SU-DHL-6 (cell line): Measurements from ENCODE around the gene KLHDC7B.
A peak's percentile ranks its signal among the peaks of the same experiment; 100 is the strongest.

Experiments
- H2AFZ ChIP-seq: fragments of 200-600 bp; sonication (generic); 2 replicates; pipeline ENCODE4 v1.6.1; 2014; ENCODE audit warnings: low read depth, mild to moderate bottlenecking, moderate library complexity, mixed read lengths, antibody characterized with exemption, low read length; ENCODE audit not compliant: severe bottlenecking
- H3F3A ChIP-seq: fragments of 200-600 bp; shearing (Covaris generic); 2 replicates; pipeline ENCODE4 v1.6.0; 2016; ENCODE audit warnings: antibody characterized with exemption, mild to moderate bottlenecking; ENCODE audit not compliant: insufficient read depth
- H3K27ac ChIP-seq: fragments of 200-600 bp; sonication (generic); 2 replicates; pipeline ENCODE4 v1.5.1; 2016; ENCODE audit warnings: low read depth, mild to moderate bottlenecking, low read length, moderate library complexity, mixed read lengths
- H3K27me3 ChIP-seq: fragments of 200-600 bp; sonication (generic), shearing (Covaris generic); 2 replicates; pipeline ENCODE4 v1.6.0; 2014; ENCODE audit warnings: mild to moderate bottlenecking, low read length
- H3K36me3 ChIP-seq: fragments of 200-600 bp; sonication (generic); 2 replicates; pipeline ENCODE4 v1.6.1; 2014; ENCODE audit warnings: mild to moderate bottlenecking, low read length, mixed read lengths
- H3K4me2 ChIP-seq: fragments of 300-600, 200-600 bp; shearing (Covaris generic), sonication (generic); 2 replicates; pipeline ENCODE4 v1.6.0; 2014; ENCODE audit warnings: low read length, low read depth, mild to moderate bottlenecking; ENCODE audit not compliant: poor library complexity, severe bottlenecking
- H3K4me3 ChIP-seq: fragments of 200-600 bp; sonication (generic); 2 replicates; pipeline ENCODE4 v1.5.1; 2014; ENCODE audit warnings: antibody characterized with exemption, low read length, mild to moderate bottlenecking, mixed read lengths; ENCODE audit not compliant: insufficient read depth, poor library complexity, severe bottlenecking
- H3K79me2 ChIP-seq: fragments of 200-600 bp; sonication (generic); 2 replicates; pipeline ENCODE4 v1.6.1; 2014; ENCODE audit warnings: mild to moderate bottlenecking, low read length, moderate library complexity; ENCODE audit not compliant: insufficient read depth
- H3K9ac ChIP-seq: fragments of 200-600 bp; sonication (generic); 2 replicates; pipeline ENCODE4 v1.7.0; 2014; ENCODE audit warnings: mild to moderate bottlenecking, low read length
- H3K9me2 ChIP-seq: fragments of 200-600 bp; sonication (generic); replicated peaks from 2 replicates; pipeline ENCODE4 v1.6.1; 2014; ENCODE audit warnings: low read length; ENCODE audit not compliant: insufficient read depth
- H3K9me3 ChIP-seq: fragments of 200-600 bp; sonication (generic); 2 replicates; pipeline ENCODE4 v1.6.1; 2014; ENCODE audit warnings: low read length, mixed read lengths; ENCODE audit not compliant: insufficient read depth
- H4K20me1 ChIP-seq: fragments of 200-600 bp; sonication (generic); 2 replicates; pipeline ENCODE4 v1.6.1; 2014; ENCODE audit warnings: low read depth, mild to moderate bottlenecking, antibody characterized with exemption, low read length, moderate library complexity, mixed read lengths
- EZH2phosphoT487 ChIP-seq: fragments of 200-600 bp; sonication (generic), shearing (Covaris generic); conservative IDR thresholded peaks from 2 replicates; pipeline ENCODE4 v1.6.1; 2018; ENCODE audit warnings: mild to moderate bottlenecking, antibody characterized with exemption, low read length, moderate library complexity, mixed read lengths
- TF ChIP-seq, protein P1 (sequence below): fragments of 200-600 bp; sonication (generic); IDR thresholded peaks from one replicate; pipeline ENCODE4 v1.5.1; 2017; ENCODE audit warnings: antibody characterized with exemption, mild to moderate bottlenecking, low read length, moderate library complexity; ENCODE audit not compliant: insufficient read depth, poor library complexity, severe bottlenecking

Gene KLHDC7B

DNA sequence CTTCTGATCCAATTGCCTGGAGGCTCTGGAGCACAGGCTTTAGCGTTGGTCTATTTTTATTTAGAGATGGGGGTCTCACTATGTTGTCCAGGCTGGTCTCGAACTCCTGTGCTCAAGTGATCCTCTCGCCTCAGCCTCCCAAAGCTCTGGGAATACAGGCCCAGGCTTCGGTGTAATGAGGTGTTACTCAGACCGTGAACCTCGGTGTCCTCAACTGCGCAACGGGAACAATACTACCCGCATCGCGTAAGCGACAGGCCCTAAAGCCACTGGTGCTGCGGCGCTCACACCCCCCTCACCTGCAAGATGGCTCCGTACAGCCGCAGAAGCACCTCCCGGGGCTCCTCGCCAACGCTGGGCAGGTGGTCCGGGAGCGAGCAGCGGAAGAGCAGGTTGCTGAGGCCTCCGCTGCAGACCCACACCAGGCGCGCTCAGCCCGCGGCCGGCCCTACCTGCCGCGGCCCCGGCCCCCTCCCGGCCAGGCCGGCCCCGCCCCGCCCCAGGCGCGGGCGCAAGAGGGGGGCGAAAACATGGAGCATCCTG, 36.3 kb downstream of the KLHDC7B start:
- Histone ChIP-seq H3K4me2 (peak overlapping the region; percentile 87), H3K27ac (peak overlapping the region; percentile 85), H3K9me2 (no peaks in the 10 kb centered on the region), H3F3A (no peaks in the 10 kb centered on the region), H3K27me3 (no peaks in the 10 kb centered on the region), H3K4me3 (peak overlapping the region; percentile 70), H4K20me1 (no peaks in the 10 kb centered on the region; the same call in 1 of the 2 replicates), H3K9ac (peak overlapping the region; percentile 92), H3K36me3 (no peaks in the 10 kb centered on the region), H3K79me2 (peaks cover 8% of the 10 kb centered on the region), H2AFZ (no peak overlapping the region), H3K9me3 (no peaks in the 10 kb centered on the region)
- TF ChIP-seq, protein P1, sequence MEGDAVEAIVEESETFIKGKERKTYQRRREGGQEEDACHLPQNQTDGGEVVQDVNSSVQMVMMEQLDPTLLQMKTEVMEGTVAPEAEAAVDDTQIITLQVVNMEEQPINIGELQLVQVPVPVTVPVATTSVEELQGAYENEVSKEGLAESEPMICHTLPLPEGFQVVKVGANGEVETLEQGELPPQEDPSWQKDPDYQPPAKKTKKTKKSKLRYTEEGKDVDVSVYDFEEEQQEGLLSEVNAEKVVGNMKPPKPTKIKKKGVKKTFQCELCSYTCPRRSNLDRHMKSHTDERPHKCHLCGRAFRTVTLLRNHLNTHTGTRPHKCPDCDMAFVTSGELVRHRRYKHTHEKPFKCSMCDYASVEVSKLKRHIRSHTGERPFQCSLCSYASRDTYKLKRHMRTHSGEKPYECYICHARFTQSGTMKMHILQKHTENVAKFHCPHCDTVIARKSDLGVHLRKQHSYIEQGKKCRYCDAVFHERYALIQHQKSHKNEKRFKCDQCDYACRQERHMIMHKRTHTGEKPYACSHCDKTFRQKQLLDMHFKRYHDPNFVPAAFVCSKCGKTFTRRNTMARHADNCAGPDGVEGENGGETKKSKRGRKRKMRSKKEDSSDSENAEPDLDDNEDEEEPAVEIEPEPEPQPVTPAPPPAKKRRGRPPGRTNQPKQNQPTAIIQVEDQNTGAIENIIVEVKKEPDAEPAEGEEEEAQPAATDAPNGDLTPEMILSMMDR = no peak
- TF ChIP-seq EZH2phosphoT487 = no peak

DNA sequence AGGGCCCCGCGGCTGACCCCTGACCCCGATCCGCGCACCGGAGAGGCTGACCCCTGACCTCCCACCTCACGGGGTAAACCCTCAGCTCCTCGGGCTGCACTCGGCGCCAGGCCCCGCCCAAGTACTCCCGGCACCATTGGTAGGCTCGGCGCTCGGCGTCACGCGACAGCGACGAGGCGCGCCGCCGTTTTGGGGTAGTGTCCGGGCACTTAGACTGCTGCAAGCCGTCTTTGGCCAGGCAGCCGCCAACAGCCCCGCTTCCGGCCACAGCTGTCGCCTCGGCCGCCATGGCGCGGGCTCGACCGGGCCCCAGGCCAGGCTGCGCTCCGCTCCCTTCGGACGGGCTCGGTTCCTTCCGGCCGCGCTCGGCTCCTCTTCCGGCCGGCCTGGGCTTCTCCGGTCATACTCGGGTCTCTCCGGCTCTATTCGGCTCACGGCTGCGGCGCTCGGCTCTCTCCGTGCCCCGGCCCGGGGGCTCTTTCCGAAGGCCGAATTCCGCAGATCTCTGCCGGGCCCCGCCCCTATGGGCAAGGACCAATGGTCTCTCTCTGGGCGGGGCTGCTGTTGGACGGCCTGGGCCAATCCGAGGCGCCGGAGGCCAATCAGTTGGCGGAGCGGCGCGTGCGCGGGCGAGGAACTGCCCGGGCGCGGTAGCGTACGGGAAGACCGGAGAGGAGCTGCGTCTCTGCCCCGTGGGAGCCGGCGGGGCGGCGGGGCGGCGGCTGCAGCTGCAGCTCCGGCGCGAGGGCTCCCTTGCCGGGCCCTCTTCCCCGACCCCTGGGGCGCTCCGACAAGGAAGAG, 37.0 kb downstream of the KLHDC7B start, which contains the start of gene CHKB:
Gene CHKB, minus strand, starts transcription at position 357 of the 801 bp plus-strand sequence. Its CDS starts 68 bp downstream, at position 289.
- Histone ChIP-seq H3K27me3 (no peaks in the 10 kb centered on the region), H3K9ac (peak within 1 kb of the TSS; percentile 92), H4K20me1 (no peaks in the 10 kb centered on the region; the same call in 1 of the 2 replicates), H3K36me3 (no peaks in the 10 kb centered on the region), H3K9me3 (no peaks in the 10 kb centered on the region), H3K79me2 (peaks cover 8% of the 10 kb centered on the region), H3K4me2 (peak within 1 kb of the TSS; percentile 87), H3K27ac (peak within 1 kb of the TSS; percentile 85), H2AFZ (peak within 1 kb of the TSS; percentile 46), H3K9me2 (no peaks in the 10 kb centered on the region), H3F3A (no peaks in the 10 kb centered on the region), H3K4me3 (peak within 1 kb of the TSS; percentile 72)
- TF ChIP-seq, protein P1 = no peak
- no peak for TF ChIP-seq EZH2phosphoT487

DNA sequence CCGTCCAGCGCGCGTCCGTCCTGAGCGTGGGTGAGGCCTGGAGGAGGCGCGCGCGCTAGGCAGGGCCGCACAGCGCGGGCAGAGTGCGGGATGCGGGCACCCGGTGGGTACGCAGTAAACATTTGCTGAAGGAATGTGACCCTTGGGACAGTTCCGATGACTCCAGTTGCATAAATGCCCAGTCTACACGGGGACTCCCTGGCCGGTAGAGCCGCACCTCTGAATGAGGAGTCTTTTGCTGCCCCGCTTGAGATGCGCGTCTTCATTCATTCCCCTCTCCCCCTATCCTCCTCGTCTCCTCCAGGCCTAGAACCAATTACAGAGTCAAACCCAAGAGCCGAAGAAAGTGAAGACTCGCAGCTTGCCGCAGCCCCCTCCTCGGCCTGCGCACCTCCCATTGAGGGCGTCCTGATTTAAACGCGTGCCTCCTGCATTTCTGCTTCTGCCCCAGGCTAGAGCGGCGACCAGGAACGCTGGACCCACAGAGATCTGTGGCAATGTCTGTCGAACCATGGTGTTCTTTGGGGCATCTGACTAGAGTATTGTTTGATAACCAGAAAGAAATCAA, 37.7 kb downstream of the KLHDC7B start:
- peak overlapping the region; percentile 46 for H2AFZ ChIP-seq
- no peaks in the 10 kb centered on the region for H3K36me3 ChIP-seq
- TF ChIP-seq, protein P1 = no peak
- no peak for TF ChIP-seq EZH2phosphoT487
- peak overlapping the region; percentile 72 for H3K4me3 ChIP-seq
- peak overlapping the region; percentile 92 for H3K9ac ChIP-seq
- no peaks in the 10 kb centered on the region for H3K9me3 ChIP-seq
- peak overlapping the region; percentile 25 for H3K27ac ChIP-seq
- H3F3A ChIP-seq = no peaks in the 10 kb centered on the region
- H3K4me2 ChIP-seq = peak overlapping the region; percentile 61
- no peaks in the 10 kb centered on the region; the same call in 1 of the 2 replicates for H4K20me1 ChIP-seq
- no peaks in the 10 kb centered on the region for H3K27me3 ChIP-seq
- H3K9me2 ChIP-seq = no peaks in the 10 kb centered on the region
- H3K79me2 ChIP-seq = peaks cover 8% of the 10 kb centered on the region
